Amniotic epithelial cell (primary cell): Measurements from ENCODE around the gene ZNF701.
"Not testable (repeated sequence)": the region's sequence is repeated elsewhere in the genome, so short reads cannot be mapped to it uniquely, and the experiment has no call there.

Source experiments
- DNase-seq: peaks from one replicate; pipeline ENCODE4 v3.0.0-alpha.2; 2010; ENCODE audit warnings: low read depth

Gene ZNF701

GRCh38 chr19:52566121-52566520, 4.0 kb upstream of the ZNF701 start:
- DNase-seq, result no peak

- DNase-seq, result peak; percentile 83
Measured at GRCh38 chr19:52566588-52566987, 3.5 kb upstream of the ZNF701 start.

- DNase-seq, result no peak
Measured at GRCh38 chr19:52567921-52568320, 2.2 kb upstream of the ZNF701 start.

- DNase-seq, result not testable (repeated sequence)
Measured at GRCh38 chr19:52569638-52569999, 468 bp upstream of the ZNF701 start.

GRCh38 chr19:52584736-52585440, 14.8 kb downstream of the ZNF701 start:
- no peak for DNase-seq

GRCh38 chr19:52585604-52586003, 15.5 kb downstream of the ZNF701 start:
- DNase-seq, result no peak

GRCh38 chr19:52590728-52591127, 20.6 kb downstream of the ZNF701 start:
- DNase-seq, result no peak

GRCh38 chr19:52592301-52592700, 22.2 kb downstream of the ZNF701 start:
- no peak for DNase-seq

- not testable (repeated sequence) for DNase-seq
Measured at GRCh38 chr19:52593441-52593840, 23.4 kb downstream of the ZNF701 start.

- DNase-seq, result no peak
Measured at GRCh38 chr19:52599241-52599640, 29.2 kb downstream of the ZNF701 start.

- no peak for DNase-seq
Measured at GRCh38 chr19:52600639-52601024, 30.5 kb downstream of the ZNF701 start.

GRCh38 chr19:52601025-52601973, 31.2 kb downstream of the ZNF701 start:
- DNase-seq, result peak; percentile 81

GRCh38 chr19:52601974-52602366, 31.9 kb downstream of the ZNF701 start:
- not testable (repeated sequence) for DNase-seq

GRCh38 chr19:52602941-52603340, 32.9 kb downstream of the ZNF701 start:
- no peak for DNase-seq

GRCh38 chr19:52603558-52604207, 33.6 kb downstream of the ZNF701 start:
- DNase-seq, result peak; percentile 68

- no peak for DNase-seq
Measured at GRCh38 chr19:52613299-52613906, 43.3 kb downstream of the ZNF701 start.

- no peak for DNase-seq
Measured at GRCh38 chr19:52621376-52621775, 51.3 kb downstream of the ZNF701 start.

GRCh38 chr19:52622261-52622660, 52.2 kb downstream of the ZNF701 start:
- DNase-seq, result no peak

- DNase-seq, result no peak
Measured at GRCh38 chr19:52626915-52627314, 56.8 kb downstream of the ZNF701 start.

GRCh38 chr19:52627441-52627840, 57.4 kb downstream of the ZNF701 start:
- not testable (repeated sequence) for DNase-seq

- peak; percentile 20 for DNase-seq
Measured at GRCh38 chr19:52635786-52636570, 65.9 kb downstream of the ZNF701 start.
